Keratinocyte (primary cell): ENCODE measurements around the gene TSHZ1. TPM values are rescaled to one million over a fixed set of nuclear protein-coding genes. Genes with fewer than 3 reads are reported as not detected.

Source experiments
- DNase-seq: peaks from one replicate; pipeline ENCODE4 v3.0.0-alpha.2; 2011; ENCODE audit warnings: low read depth, missing footprints, low spot score
- FAIRE-seq: peaks from 2 replicates; lab custom pipeline; 2011; peaks lifted over from hg19 to GRCh38; lab: Jason Lieb, UNC
- H2AFZ ChIP-seq: 2 replicates; pipeline ENCODE4 v1.6.0; 2012; ENCODE audit warnings: low read length, control low read depth, inconsistent platforms; ENCODE audit not compliant: control insufficient read depth
- H3K27ac ChIP-seq: 2 replicates; pipeline ENCODE4 v1.5.1; 2011; ENCODE audit warnings: low read length; ENCODE audit not compliant: control insufficient read depth, insufficient read depth
- H3K27me3 ChIP-seq: 3 replicates; pipeline ENCODE4 v1.6.0; 2011; ENCODE audit warnings: low read length; ENCODE audit not compliant: control insufficient read depth, insufficient read depth; ENCODE audit errors: extremely low read depth
- H3K36me3 ChIP-seq, 2 experiments: 2 replicates in 1 of 2; 3 replicates in 1 of 2; pipeline ENCODE4 v1.5.1; 2011; ENCODE audit warnings: low read length in 2 of 2, mild to moderate bottlenecking in 1 of 2; ENCODE audit not compliant: control insufficient read depth in 2 of 2, insufficient read depth in 2 of 2; ENCODE audit errors: extremely low read depth in 1 of 2
- H3K4me1 ChIP-seq: 3 replicates; pipeline ENCODE4 v1.5.1; 2011; ENCODE audit warnings: low read length; ENCODE audit not compliant: control insufficient read depth, insufficient read depth; ENCODE audit errors: extremely low read depth
- H3K4me2 ChIP-seq: 3 replicates; pipeline ENCODE4 v1.6.0; 2011; ENCODE audit warnings: low read depth, low read length; ENCODE audit not compliant: control insufficient read depth, insufficient read depth; ENCODE audit errors: extremely low read depth
- H3K4me3 ChIP-seq, 3 experiments: fragments of 200-600 bp in 1 of 3; sonication (generic) in 1 of 3; 2 replicates in 2 of 3; 3 replicates in 1 of 3; pipeline ENCODE4 v1.5.1; 2011 to 2016; ENCODE audit warnings: low read length in 3 of 3, mild to moderate bottlenecking in 3 of 3, control low read depth in 2 of 3, inconsistent platforms in 1 of 3, low read depth in 1 of 3, mixed read lengths in 1 of 3, mixed run types in 1 of 3, moderate library complexity in 1 of 3; ENCODE audit not compliant: control insufficient read depth in 2 of 3, insufficient read depth in 2 of 3; ENCODE audit errors: extremely low read depth in 1 of 3
- H3K79me2 ChIP-seq: 2 replicates; pipeline ENCODE4 v1.6.0; 2012; ENCODE audit warnings: low read length; ENCODE audit not compliant: control insufficient read depth, insufficient read depth
- H3K9ac ChIP-seq: 3 replicates; pipeline ENCODE4 v1.6.0; 2011; ENCODE audit warnings: low read length; ENCODE audit not compliant: control insufficient read depth, insufficient read depth; ENCODE audit errors: extremely low read depth
- H3K9me1 ChIP-seq: 3 replicates; pipeline ENCODE4 v1.6.0; 2011; ENCODE audit warnings: low read length; ENCODE audit not compliant: control insufficient read depth, insufficient read depth; ENCODE audit errors: extremely low read depth
- H3K9me3 ChIP-seq: 2 replicates; pipeline ENCODE4 v1.5.1; 2012; ENCODE audit warnings: low read depth, low read length; ENCODE audit not compliant: control insufficient read depth
- H4K20me1 ChIP-seq: 3 replicates; pipeline ENCODE4 v1.6.0; 2011; ENCODE audit warnings: low read length; ENCODE audit not compliant: control insufficient read depth, insufficient read depth; ENCODE audit errors: extremely low read depth
- CTCF ChIP-seq, 3 experiments: IDR thresholded peaks in 1 of 3; conservative IDR thresholded peaks in 1 of 3; optimal IDR thresholded peaks in 1 of 3; 2 replicates in 2 of 3; 3 replicates in 1 of 3; pipeline versions ENCODE3 to v1.5.1; 2011; ENCODE audit warnings: low read length in 3 of 3, mild to moderate bottlenecking in 3 of 3, moderate library complexity in 2 of 3, control low read depth in 1 of 3, inconsistent platforms in 1 of 3; ENCODE audit not compliant: insufficient read depth in 2 of 3; ENCODE audit errors: extremely low read depth in 1 of 3
- EZH2 ChIP-seq: IDR thresholded peaks from one replicate; pipeline ENCODE4 v1.6.1; 2012; ENCODE audit warnings: inconsistent platforms, mild to moderate bottlenecking, low read length, moderate library complexity
- dilution Hi-C: fragments of 300-500 bp; cut with MboI; formaldehyde crosslinking; loops from one replicate; pipeline ENCODE4 v1.7.0; 2020; ENCODE audit warnings: low sequenced_read_pairs; ENCODE audit not compliant: extremely low pct_ligation_motif_present
- polyA plus RNA-seq, 5 experiments: library from polyadenylated mRNA; depleted of rRNA in 3 of 5; stranded (reverse) in 3 of 5; stranded (forward) in 1 of 5; unstranded in 1 of 5; fragments of >200 nt; gene quantifications; 1 replicate in 1 of 5; 2 replicates in 3 of 5; 3 replicates in 1 of 5; pipeline versions ENCODE4 v1.2.1 to v1.2.3, GENCODE V29; 2011 to 2012; ENCODE audit warnings: missing spikeins in 2 of 5, low read depth in 1 of 5, low replicate concordance in 1 of 5

TSHZ1 gene
- polyA plus RNA-seq, 1 donor (not counting 4 experiments of a cell fraction or from before 2014, with no cell fraction given), result 2.2 TPM

- peak overlapping the region; percentile 60 for H2AFZ ChIP-seq
- peaks cover 20% of the 10 kb centered on the region for H3K79me2 ChIP-seq
- no peaks in the 10 kb centered on the region for H3K9me3 ChIP-seq
- FAIRE-seq, result peak; percentile 5
- H4K20me1 ChIP-seq, result no peaks in the 10 kb centered on the region
- H3K27me3 ChIP-seq, result no peaks in the 10 kb centered on the region
- H3K4me3 ChIP-seq, result peak overlapping the region; percentile 56 to 74 (median 73)
- peak overlapping the region; percentile 66 for H3K9ac ChIP-seq
- H3K27ac ChIP-seq, result peak overlapping the region; percentile 11
- peak overlapping the region; percentile 74 for H3K4me2 ChIP-seq
- TF ChIP-seq EZH2 (no peak), CTCF (optimal IDR thresholded peaks at IDR 0.05 in 1 of 3, IDR thresholded peaks at IDR 0.05 in 1 of 3, conservative IDR thresholded peaks at IDR 0.05 in 1 of 3; ENCODE audit: extremely low read depth in 1 of 3, insufficient read depth in 2 of 3, low read length in 3 of 3) (no peak)
- H3K9me1 ChIP-seq, result no peaks in the 10 kb centered on the region
- no peaks in the 10 kb centered on the region for H3K36me3 ChIP-seq
- no peak for DNase-seq
- dilution Hi-C loops, result no loop called here
- peaks cover 11% of the 10 kb centered on the region for H3K4me1 ChIP-seq
Observed at GRCh38 chr18:75211953-75212750, 1.6 kb downstream of the TSHZ1 start.

- Histone ChIP-seq H2AFZ (no peak overlapping the region), H3K4me2 (peak overlapping the region; percentile 74), H3K9me1 (no peaks in the 10 kb centered on the region), H3K27ac (peak overlapping the region; percentile 11), H3K79me2 (peaks cover 15% of the 10 kb centered on the region), H3K4me3 (peak overlapping the region in 2 of 3 experiments; percentile 56 to 73), H3K9ac (peak overlapping the region; percentile 66), H4K20me1 (no peaks in the 10 kb centered on the region), H3K9me3 (no peaks in the 10 kb centered on the region), H3K27me3 (no peaks in the 10 kb centered on the region), H3K36me3 (no peaks in the 10 kb centered on the region), H3K4me1 (peaks cover 11% of the 10 kb centered on the region)
- no peak for TF ChIP-seq CTCF (optimal IDR thresholded peaks at IDR 0.05 in 1 of 3, IDR thresholded peaks at IDR 0.05 in 1 of 3, conservative IDR thresholded peaks at IDR 0.05 in 1 of 3; ENCODE audit: extremely low read depth in 1 of 3, insufficient read depth in 2 of 3, low read length in 3 of 3)
- TF ChIP-seq EZH2, result no peak
- FAIRE-seq, result no peak
- dilution Hi-C loops, result no loop called here
- no peak for DNase-seq
Observed at GRCh38 chr18:75212751-75213090, 2.1 kb downstream of the TSHZ1 start.
